Ovary (tissue), 3 donors: ENCODE measurements around the gene TBATA.

Experiments used
- CTCF ChIP-seq, 3 donors: fragments of 450-650 bp in 2 of 3; fragments of 200-600 bp in 1 of 3; IDR thresholded peaks; one replicate each; pipeline versions ENCODE4 v1.5.1 to v1.8.0; 2016 to 2022; ENCODE audit warnings: antibody characterized with exemption in 3 of 3, mild to moderate bottlenecking in 1 of 3
- POLR2A ChIP-seq: fragments of 450-650 bp; IDR thresholded peaks from one replicate; pipeline ENCODE4 v1.6.1; 2017; ENCODE audit warnings: antibody characterized with exemption, mild to moderate bottlenecking, moderate library complexity
- donor health status: DM: no; HTN: no; CAD: no.

- TF ChIP-seq CTCF (IDR thresholded peaks at IDR 0.05) (no peak), POLR2A (no peak)
These were observed 31.1 kb downstream of the TBATA start for GRCh38 chr10:70753841-70754621.
